Neural cell (in vitro differentiated cells): ENCODE results near the gene GDPD4. TPM values are rescaled to one million over a fixed set of nuclear protein-coding genes. Genes with fewer than 3 reads are reported as not detected.

Source experiments
- H2AFZ ChIP-seq: fragments of 200-600, 300-800 bp; sonication (generic), shearing (Covaris generic); 2 replicates; pipeline ENCODE4 v1.6.0; 2014; ENCODE audit warnings: low read depth, mild to moderate bottlenecking, antibody characterized with exemption, low read length, moderate library complexity
- H3F3A ChIP-seq: fragments of 200-600 bp; shearing (Covaris generic); 2 replicates; pipeline ENCODE4 v1.6.1; 2016; ENCODE audit warnings: mild to moderate bottlenecking, moderate library complexity, mixed read lengths, antibody characterized with exemption, low read length; ENCODE audit not compliant: insufficient read depth, poor library complexity, severe bottlenecking
- H3K27ac ChIP-seq: fragments of 200-600, 300-800 bp; sonication (generic), shearing (Covaris generic); 2 replicates; pipeline ENCODE4 v1.5.1; 2014; ENCODE audit warnings: mild to moderate bottlenecking, low read length, moderate library complexity
- H3K27me3 ChIP-seq: fragments of 300-800, 200-600 bp; sonication (generic), shearing (Covaris generic); 2 replicates; pipeline ENCODE4 v1.6.0; 2014; ENCODE audit warnings: mild to moderate bottlenecking, low read depth, low read length, moderate library complexity; ENCODE audit not compliant: insufficient read depth
- H3K36me3 ChIP-seq: fragments of 300-800, 200-600 bp; sonication (generic), shearing (Covaris generic); 2 replicates; pipeline ENCODE4 v1.5.1; 2014; ENCODE audit warnings: mild to moderate bottlenecking, antibody characterized with exemption, low read length, moderate library complexity; ENCODE audit not compliant: insufficient read depth
- H3K4me2 ChIP-seq: fragments of 300-800, 200-600 bp; sonication (generic), shearing (Covaris generic); 2 replicates; pipeline ENCODE4 v1.6.0; 2014; ENCODE audit warnings: mild to moderate bottlenecking, low read length
- H3K4me3 ChIP-seq: fragments of 300-800, 200-600 bp; sonication (generic), shearing (Covaris generic); 2 replicates; pipeline ENCODE4 v1.5.1; 2014; ENCODE audit warnings: mild to moderate bottlenecking, low read length, moderate library complexity
- H3K79me2 ChIP-seq: fragments of 200-600 bp; shearing (Covaris generic); replicated peaks from 2 replicates; pipeline ENCODE4 v1.6.0; 2014; ENCODE audit warnings: mild to moderate bottlenecking, low read length, moderate library complexity; ENCODE audit not compliant: insufficient read depth
- H3K9ac ChIP-seq: fragments of 300-800, 200-600 bp; sonication (generic), shearing (Covaris generic); 2 replicates; pipeline ENCODE4 v1.6.1; 2016; ENCODE audit warnings: mild to moderate bottlenecking, low read length, mixed read lengths
- H3K9me2 ChIP-seq: fragments of 200-600 bp; shearing (Covaris generic); 2 replicates; pipeline ENCODE4 v1.6.1; 2016; ENCODE audit warnings: mild to moderate bottlenecking, low read length, mixed read lengths; ENCODE audit not compliant: insufficient read depth
- H3K9me3 ChIP-seq: fragments of 200-600, 300-800 bp; sonication (generic), shearing (Covaris generic); 2 replicates; pipeline ENCODE4 v1.6.1; 2016; ENCODE audit warnings: mild to moderate bottlenecking, mixed run types, low read length, moderate library complexity, mixed read lengths
- H4K20me1 ChIP-seq: fragments of 200-600 bp; shearing (Covaris generic); 2 replicates; pipeline ENCODE4 v1.6.1; 2016; ENCODE audit warnings: mild to moderate bottlenecking, mixed run types; ENCODE audit not compliant: insufficient read depth
- CTCF ChIP-seq: fragments of 450-650 bp; IDR thresholded peaks from 2 replicates; pipeline ENCODE4 v1.5.1; 2014; ENCODE audit warnings: antibody characterized with exemption, mild to moderate bottlenecking, moderate library complexity; ENCODE audit not compliant: poor library complexity, severe bottlenecking
- EP300 ChIP-seq: fragments of 450-650 bp; conservative IDR thresholded peaks from 2 replicates; pipeline ENCODE4 v1.6.1; 2014; ENCODE audit warnings: antibody characterized with exemption, mild to moderate bottlenecking, moderate library complexity; ENCODE audit not compliant: poor library complexity, severe bottlenecking
- EZH2 ChIP-seq: fragments of 200-600, 300-800 bp; shearing (Covaris generic), sonication (generic); IDR thresholded peaks from 2 replicates; pipeline ENCODE4 v1.6.1; 2014; ENCODE audit warnings: antibody characterized with exemption, low read length, borderline replicate concordance, mild to moderate bottlenecking; ENCODE audit not compliant: insufficient read depth, poor library complexity, severe bottlenecking
- POLR2AphosphoS5 ChIP-seq: IDR thresholded peaks from 2 replicates; pipeline ENCODE4 v1.6.1; 2012
- RAD21 ChIP-seq: fragments of 450-650 bp; conservative IDR thresholded peaks from 2 replicates; pipeline ENCODE4 v1.6.1; 2014; ENCODE audit warnings: antibody characterized with exemption, mild to moderate bottlenecking, moderate library complexity
- SMC3 ChIP-seq: fragments of 450-650 bp; conservative IDR thresholded peaks from 2 replicates; pipeline ENCODE4 v1.6.1; 2014; ENCODE audit warnings: antibody characterized with exemption, mild to moderate bottlenecking, moderate library complexity; ENCODE audit not compliant: poor library complexity
- TAF1 ChIP-seq: IDR thresholded peaks from 2 replicates; pipeline ENCODE4 v1.6.1; 2012; ENCODE audit warnings: low read depth
- polyA plus RNA-seq: library from polyadenylated mRNA; depleted of rRNA; stranded (reverse); fragments of >200 nt; gene quantifications from 2 replicates; pipeline ENCODE4 v1.2.3, GENCODE V29; 2014

Gene GDPD4
- polyA plus RNA-seq, 1 donor from 2014 or later: not detected

- no peak overlapping the region for H3K4me2 ChIP-seq
- no peak for TF ChIP-seq POLR2AphosphoS5
- no peak for TF ChIP-seq EZH2
- TF ChIP-seq TAF1: no peak
- TF ChIP-seq EP300: no peak
- TF ChIP-seq RAD21: no peak
- no peak for TF ChIP-seq CTCF
- no peak for TF ChIP-seq SMC3
Observed at GRCh38 chr11:77189588-77190210, 111.8 kb downstream of the GDPD4 start.

GRCh38 chr11:77188633-77189491 is 112.6 kb downstream of the GDPD4 start:
- Histone ChIP-seq H2AFZ (no peak overlapping the region), H3K27me3 (no peaks in the 10 kb centered on the region), H3F3A (no peaks in the 10 kb centered on the region), H3K4me2 (no peak overlapping the region), H3K36me3 (no peaks in the 10 kb centered on the region), H3K9me2 (no peaks in the 10 kb centered on the region), H4K20me1 (no peaks in the 10 kb centered on the region), H3K79me2 (no peaks in the 10 kb centered on the region), H3K9ac (no peak overlapping the region), H3K9me3 (no peaks in the 10 kb centered on the region), H3K27ac (no peak overlapping the region), H3K4me3 (no peak overlapping the region)
- TF ChIP-seq CTCF (peak; percentile 43), SMC3 (peak; percentile 34), EP300 (no peak)

More at GRCh38 chr11:77189588-77190210, 111.8 kb downstream of the GDPD4 start:
- Histone ChIP-seq H3K9ac (no peak overlapping the region), H3K36me3 (no peaks in the 10 kb centered on the region), H3F3A (no peaks in the 10 kb centered on the region), H2AFZ (no peak overlapping the region), H3K4me3 (no peak overlapping the region), H3K79me2 (no peaks in the 10 kb centered on the region), H3K9me2 (no peaks in the 10 kb centered on the region), H3K27me3 (no peaks in the 10 kb centered on the region), H3K9me3 (no peaks in the 10 kb centered on the region), H4K20me1 (no peaks in the 10 kb centered on the region), H3K27ac (no peak overlapping the region)
